Gastrocnemius medialis (tissue), 4 donors: Measurements from ENCODE around the gene TACR1.

Experiments
- CTCF ChIP-seq, 5 experiments: fragments of 450-650 bp in 3 of 5; fragments of 200-600 bp in 2 of 5; sonication (generic) in 2 of 5; IDR thresholded peaks in 4 of 5; conservative IDR thresholded peaks in 1 of 5; 1 replicate in 4 of 5; 2 replicates in 1 of 5; pipeline ENCODE4 v1.5.1; 2016 to 2019; ENCODE audit warnings: antibody characterized with exemption in 5 of 5, mild to moderate bottlenecking in 3 of 5, moderate library complexity in 3 of 5
- POLR2A ChIP-seq, 2 donors: fragments of 450-650 bp; IDR thresholded peaks; one replicate each; pipeline ENCODE4 v1.6.1; 2017; ENCODE audit warnings: antibody characterized with exemption in 2 of 2, mild to moderate bottlenecking in 2 of 2, moderate library complexity in 2 of 2

DNA sequence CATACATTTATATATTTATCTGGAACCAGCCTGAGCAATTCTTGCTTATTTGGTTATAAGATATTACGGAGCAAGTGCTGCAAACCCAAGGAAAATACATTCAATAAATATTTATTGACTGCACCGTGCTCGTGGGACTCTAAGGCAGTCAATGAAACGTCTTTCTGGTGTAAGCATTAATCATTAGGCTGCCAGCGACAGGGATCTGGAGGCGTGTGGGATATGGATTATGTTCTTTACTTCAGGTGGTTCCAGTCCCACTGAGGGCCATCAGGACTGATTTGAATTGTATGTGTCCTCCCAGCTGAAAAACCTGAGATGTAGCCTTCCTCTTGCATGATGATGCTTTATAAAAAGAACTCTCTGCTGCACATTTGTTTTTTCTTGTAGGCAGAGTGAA is 75.4 kb downstream of the TACR1 start:
- TF ChIP-seq CTCF (IDR thresholded peaks at IDR 0.05 in 4 of 5, conservative IDR thresholded peaks at IDR 0.05 in 1 of 5) (no peak), POLR2A (IDR thresholded peaks at IDR 0.05) (no peak)
